H1 (cell line): Measurements from ENCODE around the gene DUSP21. TPM values are rescaled to one million over a fixed set of nuclear protein-coding genes. Genes with fewer than 3 reads are reported as not detected.

Experiments used
- CTCF ChIA-PET: fragments of 300-600 bp; sonication (Branson Sonifier 250); formaldehyde crosslinking; loops from one replicate; lab custom pipeline; 2021; ENCODE audit not compliant: partially characterized antibody; lab: Charles Lee
- POLR2A ChIA-PET: fragments of 300-600 bp; sonication (Branson Sonifier 250); formaldehyde crosslinking; loops from one replicate; lab custom pipeline; 2021; ENCODE audit warnings: inconsistent platforms; ENCODE audit not compliant: partially characterized antibody; lab: Charles Lee
- DNase-seq, 2 experiments: peaks; one replicate each; pipeline versions ENCODE4 v3.0.0 to v3.0.0-alpha.2; 2010 to 2022; ENCODE audit warnings: low spot score in 2 of 2, low read depth in 1 of 2, mixed read lengths in 1 of 2
- FAIRE-seq: peaks from 2 replicates; lab custom pipeline; 2011; peaks lifted over from hg19 to GRCh38; lab: Jason Lieb, UNC
- H2AFZ ChIP-seq: 2 replicates; pipeline ENCODE4 v1.8.1; 2012; ENCODE audit warnings: low read length, inconsistent platforms
- H2AK5ac ChIP-seq: 2 replicates; pipeline ENCODE4 v1.6.1; 2013; ENCODE audit warnings: low read depth, low read length
- H2BK120ac ChIP-seq: replicated peaks from 2 replicates; pipeline ENCODE3; 2013; ENCODE audit warnings: low read depth, low read length, inconsistent platforms
- H2BK12ac ChIP-seq: 2 replicates; pipeline ENCODE4 v1.6.1; 2013; ENCODE audit warnings: low read depth, low read length
- H2BK15ac ChIP-seq: 2 replicates; pipeline ENCODE4 v1.6.1; 2013; ENCODE audit warnings: low read length
- H2BK20ac ChIP-seq: 2 replicates; pipeline ENCODE4 v1.6.1; 2013; ENCODE audit warnings: low read length
- H2BK5ac ChIP-seq: 2 replicates; pipeline ENCODE4 v1.6.1; 2013; ENCODE audit warnings: low read depth, low read length
- H3K14ac ChIP-seq: 2 replicates; pipeline ENCODE4 v1.6.1; 2013; ENCODE audit warnings: inconsistent platforms; ENCODE audit not compliant: insufficient read length
- H3K18ac ChIP-seq: 2 replicates; pipeline ENCODE4 v1.6.1; 2013; ENCODE audit warnings: low read length; ENCODE audit errors: extremely low read depth
- H3K23ac ChIP-seq: 2 replicates; pipeline ENCODE4 v1.6.1; 2013; ENCODE audit warnings: inconsistent platforms; ENCODE audit not compliant: insufficient read length
- H3K23me2 ChIP-seq: 2 replicates; pipeline ENCODE4 v1.6.1; 2013; ENCODE audit warnings: low read depth, low read length
- H3K27ac ChIP-seq: 2 replicates; pipeline ENCODE4 v1.6.1; 2011; ENCODE audit warnings: low read depth, low read length, inconsistent platforms
- H3K27me3 ChIP-seq, 4 experiments: replicated peaks in 1 of 4; 1 replicate in 1 of 4; 2 replicates in 3 of 4; pipeline versions ENCODE4 v1.6.1 to v1.8.1; 2011 to 2013; ENCODE audit warnings: low read length in 3 of 4, mild to moderate bottlenecking in 3 of 4, inconsistent platforms in 2 of 4, mixed read lengths in 2 of 4, moderate library complexity in 1 of 4; ENCODE audit not compliant: control insufficient read depth in 3 of 4, insufficient read depth in 3 of 4; ENCODE audit errors: extremely low read depth in 1 of 4
- H3K36me3 ChIP-seq, 4 experiments: 2 replicates each; pipeline versions ENCODE4 v1.6.1 to v1.8.1; 2011 to 2013; ENCODE audit warnings: mild to moderate bottlenecking in 4 of 4, low read length in 3 of 4, moderate library complexity in 2 of 4, control low read depth in 1 of 4, inconsistent platforms in 1 of 4; ENCODE audit not compliant: insufficient read depth in 4 of 4, control insufficient read depth in 2 of 4
- H3K4ac ChIP-seq: replicated peaks from 2 replicates; pipeline ENCODE3; 2013; ENCODE audit warnings: low read length, low read depth, mixed read lengths, inconsistent platforms; ENCODE audit not compliant: insufficient read length
- H3K4me1 ChIP-seq, 4 experiments: replicated peaks in 1 of 4; 1 replicate in 1 of 4; 2 replicates in 3 of 4; pipeline versions ENCODE4 v1.6.1 to v1.8.1; 2011 to 2013; ENCODE audit warnings: low read length in 3 of 4, inconsistent platforms in 2 of 4, mixed read lengths in 1 of 4; ENCODE audit not compliant: insufficient read depth in 4 of 4, control insufficient read depth in 3 of 4
- H3K4me2 ChIP-seq, 2 experiments: 2 replicates each; pipeline versions ENCODE4 v1.6.1 to v1.8.1; 2011 to 2013; ENCODE audit warnings: low read depth in 2 of 2, low read length in 2 of 2, control low read depth in 1 of 2, inconsistent platforms in 1 of 2, mild to moderate bottlenecking in 1 of 2; ENCODE audit not compliant: insufficient read depth in 1 of 2
- H3K4me3 ChIP-seq, 4 experiments: fragments of 200-600, 300-600 bp in 1 of 4; sonication (generic), shearing (Covaris generic), sonication (Bioruptor Twin) in 1 of 4; 2 replicates each; pipeline versions ENCODE4 v1.5.1 to v1.8.1; 2011 to 2016; ENCODE audit warnings: low read length in 4 of 4, low read depth in 3 of 4, control low read depth in 2 of 4, inconsistent platforms in 2 of 4, mild to moderate bottlenecking in 2 of 4, mixed read lengths in 1 of 4, moderate library complexity in 1 of 4; ENCODE audit not compliant: insufficient read depth in 2 of 4; ENCODE audit errors: extremely low read depth in 1 of 4
- H3K56ac ChIP-seq: replicated peaks from 2 replicates; pipeline ENCODE3; 2013; ENCODE audit warnings: low read depth, mild to moderate bottlenecking, mixed read lengths, low read length, inconsistent platforms; ENCODE audit not compliant: insufficient read length
- H3K79me1 ChIP-seq: 2 replicates; pipeline ENCODE4 v1.6.1; 2013; ENCODE audit warnings: low read depth, low read length, control low read depth
- H3K79me2 ChIP-seq, 2 experiments: 2 replicates each; pipeline versions ENCODE4 v1.6.1 to v1.8.1; 2012 to 2013; ENCODE audit warnings: low read length in 2 of 2, mild to moderate bottlenecking in 2 of 2, inconsistent platforms in 1 of 2; ENCODE audit not compliant: insufficient read depth in 2 of 2, control insufficient read depth in 1 of 2
- H3K9ac ChIP-seq, 4 experiments: replicated peaks in 1 of 4; 1 replicate in 1 of 4; 2 replicates in 3 of 4; pipeline versions ENCODE4 v1.6.1 to v1.8.1; 2011 to 2013; ENCODE audit warnings: low read depth in 3 of 4, low read length in 3 of 4, control low read depth in 2 of 4, mild to moderate bottlenecking in 2 of 4, moderate library complexity in 2 of 4, inconsistent platforms in 1 of 4; ENCODE audit errors: extremely low read depth in 1 of 4
- H3K9me3 ChIP-seq, 2 experiments: 2 replicates each; pipeline versions ENCODE4 v1.6.1 to v1.8.1; 2012 to 2013; ENCODE audit warnings: mild to moderate bottlenecking in 2 of 2, moderate library complexity in 2 of 2, control low read depth in 1 of 2, inconsistent platforms in 1 of 2, low read depth in 1 of 2, low read length in 1 of 2, mixed read lengths in 1 of 2; ENCODE audit not compliant: insufficient read depth in 2 of 2
- H4K20me1 ChIP-seq, 2 experiments: replicated peaks in 1 of 2; 2 replicates each; pipeline versions ENCODE3 to v1.8.1; 2011 to 2013; ENCODE audit warnings: inconsistent platforms in 2 of 2, low read length in 2 of 2, mild to moderate bottlenecking in 1 of 2; ENCODE audit not compliant: insufficient read depth in 2 of 2, control insufficient read depth in 1 of 2
- H4K5ac ChIP-seq: 2 replicates; pipeline ENCODE4 v1.6.1; 2013; ENCODE audit warnings: low read length, low read depth, mixed read lengths, inconsistent platforms; ENCODE audit not compliant: insufficient read length
- H4K8ac ChIP-seq: 2 replicates; pipeline ENCODE4 v1.8.0; 2013; ENCODE audit warnings: mild to moderate bottlenecking, moderate library complexity, low read length, inconsistent platforms; ENCODE audit not compliant: insufficient read depth; ENCODE audit errors: extremely low read depth
- H4K91ac ChIP-seq: replicated peaks from 2 replicates; pipeline ENCODE3; 2013; ENCODE audit warnings: low read length, mixed read lengths, inconsistent platforms; ENCODE audit not compliant: insufficient read length
- BRCA1 ChIP-seq: IDR thresholded peaks from 2 replicates; pipeline ENCODE4 v1.6.1; 2012; ENCODE audit warnings: low read depth, low read length, improper control_type of control experiment
- CEBPB ChIP-seq: IDR thresholded peaks from 2 replicates; pipeline ENCODE4 v1.6.1; 2012; ENCODE audit warnings: low read depth, low read length
- CHD1 ChIP-seq: IDR thresholded peaks from 2 replicates; pipeline ENCODE4 v1.6.1; 2012; ENCODE audit warnings: low read depth, low read length, improper control_type of control experiment
- CREB1 ChIP-seq: IDR thresholded peaks from 2 replicates; pipeline ENCODE4 v1.6.1; 2012; ENCODE audit warnings: inconsistent platforms
- HDAC2 ChIP-seq, 2 experiments: fragments of 300-600 bp in 1 of 2; sonication (generic) in 1 of 2; IDR thresholded peaks; 2 replicates each; pipeline ENCODE4 v1.6.1; 2011 to 2012; ENCODE audit warnings: low read depth in 2 of 2, low read length in 2 of 2, mild to moderate bottlenecking in 2 of 2, moderate library complexity in 2 of 2, borderline replicate concordance in 1 of 2, inconsistent platforms in 1 of 2
- KDM5A ChIP-seq: fragments of 200-600 bp; IDR thresholded peaks from 2 replicates; pipeline ENCODE4 v1.7.1; 2012; ENCODE audit warnings: mild to moderate bottlenecking, low read length, inconsistent platforms, mixed read lengths
- MAX ChIP-seq: IDR thresholded peaks from 2 replicates; pipeline ENCODE4 v1.6.1; 2012; ENCODE audit warnings: inconsistent platforms
- POLR2A ChIP-seq, 2 experiments: IDR thresholded peaks; 1 replicate in 1 of 2; 2 replicates in 1 of 2; pipeline ENCODE4 v1.6.1; 2011; ENCODE audit warnings: low read depth in 2 of 2, low read length in 2 of 2, mild to moderate bottlenecking in 2 of 2; ENCODE audit errors: control extremely low read depth in 1 of 2
- whole genome bisulfite sequencing, 2 experiments: shearing (Covaris generic) in 1 of 2; methylation state at CpG; one replicate each; pipeline versions ENCODE4 v1.1.6 to v1.1.7; 2013 to 2015; ENCODE audit warnings: low lambda C conversion rate in 2 of 2, mixed read lengths in 2 of 2, inconsistent platforms in 1 of 2, low coverage in 1 of 2, missing lambda C conversion rate in 1 of 2; ENCODE audit not compliant: insufficient replicate concordance in 2 of 2, insufficient coverage in 1 of 2, insufficient read length in 1 of 2; ENCODE audit errors: extremely low coverage in 1 of 2, missing lambda C conversion rate in 1 of 2; 5-methylcytosine and 5-hydroxymethylcytosine counted together
- polyA plus RNA-seq, 7 experiments: library from polyadenylated mRNA; depleted of rRNA in 3 of 7; stranded (reverse) in 5 of 7; unstranded in 2 of 7; fragments of >200 nt in 5 of 7; fragments of 200-250 nt in 2 of 7; gene quantifications; 1 replicate in 5 of 7; 2 replicates in 1 of 7; 4 replicates in 1 of 7; pipeline versions ENCODE4 v1.2.1 to v1.2.3, GENCODE V29; 2011 to 2013; ENCODE audit warnings: missing spikeins in 2 of 7, mixed read lengths in 2 of 7
- total RNA-seq: library from RNA; stranded (reverse); fragmentation: NEBNext Ultra II Directional; extraction: Animal tissue kit (Norgen Biotek cat#: 25700); gene quantifications from 2 replicates; pipeline ENCODE4 v1.2.1, GENCODE V29; 2021

DUSP21 gene
- total and polyA plus RNA-seq, 2 of the 8 experiments (the other 6 are each of a cell fraction or from before 2014, with no cell fraction given): not detected

- 97% methylated on average over 5 of the region's 10 CpGs; no CpG with 5 or more reads in 1 of the 2 experiments for WGBS, 2 experiments
- 0 out of 7 replicates have a peak, but pooled peaks cover 0 to 3% (median 0%) of the 10 kb centered on the region in 4 experiments for H3K4me1 ChIP-seq
- ChIA-PET CTCF (no interaction called here), POLR2A (interaction anchor here (0.6 to 1.4 kb wide), 2 partner anchors 17 kb away, joined by 3 read pairs; no protein-coding TSS in a partner anchor)
- peaks cover 0 to 3% (median 0%) of the 10 kb centered on the region in 4 experiments; a peak in 1 of 8 replicates for H3K36me3 ChIP-seq
- no peak overlapping the region for H3K14ac ChIP-seq
- no peaks in the 10 kb centered on the region for H3K27me3 ChIP-seq
- no peaks in the 10 kb centered on the region for H3K23me2 ChIP-seq
- H2AK5ac ChIP-seq: no peak overlapping the region
- no peak overlapping the region for H2BK12ac ChIP-seq
- H4K20me1 ChIP-seq: peaks cover 0 to 1% of the 10 kb centered on the region in 2 experiments
- no peak overlapping the region for H2BK20ac ChIP-seq
- no peak overlapping the region for H3K4ac ChIP-seq
- FAIRE-seq (no peak), DNase-seq (no peak)
- no peak overlapping the region for H3K56ac ChIP-seq
- H3K9ac ChIP-seq: no peak overlapping the region
- H3K4me3 ChIP-seq: no peak overlapping the region
- H3K4me2 ChIP-seq: no peak overlapping the region
- no peak overlapping the region for H2BK15ac ChIP-seq
- H3K27ac ChIP-seq: no peak overlapping the region
- H4K5ac ChIP-seq: no peak overlapping the region
- H3K23ac ChIP-seq: no peak overlapping the region
- H2AFZ ChIP-seq: no peak overlapping the region
- no peaks in the 10 kb centered on the region for H3K79me1 ChIP-seq
- no peak overlapping the region for H2BK120ac ChIP-seq
- peaks cover 15 to 95% of the 10 kb centered on the region in 2 experiments; a peak in 3 of 4 replicates for H3K79me2 ChIP-seq
- H3K9me3 ChIP-seq: no peaks in the 10 kb centered on the region
- H2BK5ac ChIP-seq: no peak overlapping the region
- H4K91ac ChIP-seq: no peak overlapping the region
- TF ChIP-seq CHD1 (no peak), KDM5A (no peak), HDAC2 (IDR thresholded peaks at IDR 0.05; ENCODE audit: borderline replicate concordance in 1 of 2, low read depth in 2 of 2, low read length in 2 of 2) (no peak), POLR2A (IDR thresholded peaks at IDR 0.05; ENCODE audit: control extremely low read depth in 1 of 2, low read depth in 2 of 2, low read length in 2 of 2) (no peak), MAX (no peak), CREB1 (no peak), BRCA1 (no peak), CEBPB (peak; percentile 60; the same call in 1 of the 2 replicates)
- no peak overlapping the region for H4K8ac ChIP-seq
- no peak overlapping the region for H3K18ac ChIP-seq
These were observed 37.7 kb downstream of the DUSP21 start for GRCh38 chrX:44881549-44881948.
